ENCODE data around the gene CNN3.

GRCh38 chr1:94858276-94858675, 68.6 kb downstream of the CNN3 start:
- TF ChIP-seq, protein P1, sequence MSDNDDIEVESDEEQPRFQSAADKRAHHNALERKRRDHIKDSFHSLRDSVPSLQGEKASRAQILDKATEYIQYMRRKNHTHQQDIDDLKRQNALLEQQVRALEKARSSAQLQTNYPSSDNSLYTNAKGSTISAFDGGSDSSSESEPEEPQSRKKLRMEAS (IDR thresholded peaks at IDR 0.05; ENCODE audit: insufficient read depth, insufficient read length): no peak
- TF ChIP-seq, protein P2, sequence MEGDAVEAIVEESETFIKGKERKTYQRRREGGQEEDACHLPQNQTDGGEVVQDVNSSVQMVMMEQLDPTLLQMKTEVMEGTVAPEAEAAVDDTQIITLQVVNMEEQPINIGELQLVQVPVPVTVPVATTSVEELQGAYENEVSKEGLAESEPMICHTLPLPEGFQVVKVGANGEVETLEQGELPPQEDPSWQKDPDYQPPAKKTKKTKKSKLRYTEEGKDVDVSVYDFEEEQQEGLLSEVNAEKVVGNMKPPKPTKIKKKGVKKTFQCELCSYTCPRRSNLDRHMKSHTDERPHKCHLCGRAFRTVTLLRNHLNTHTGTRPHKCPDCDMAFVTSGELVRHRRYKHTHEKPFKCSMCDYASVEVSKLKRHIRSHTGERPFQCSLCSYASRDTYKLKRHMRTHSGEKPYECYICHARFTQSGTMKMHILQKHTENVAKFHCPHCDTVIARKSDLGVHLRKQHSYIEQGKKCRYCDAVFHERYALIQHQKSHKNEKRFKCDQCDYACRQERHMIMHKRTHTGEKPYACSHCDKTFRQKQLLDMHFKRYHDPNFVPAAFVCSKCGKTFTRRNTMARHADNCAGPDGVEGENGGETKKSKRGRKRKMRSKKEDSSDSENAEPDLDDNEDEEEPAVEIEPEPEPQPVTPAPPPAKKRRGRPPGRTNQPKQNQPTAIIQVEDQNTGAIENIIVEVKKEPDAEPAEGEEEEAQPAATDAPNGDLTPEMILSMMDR (IDR thresholded peaks at IDR 0.05; ENCODE audit: extremely low read depth in 1 of 2, insufficient read depth in 1 of 2, low read depth in 1 of 2, low read length in 2 of 2): no peak
- TF ChIP-seq POLR2AphosphoS5 (IDR thresholded peaks at IDR 0.05; ENCODE audit: insufficient read depth, low read depth, low read length) (no peak), JUN (IDR thresholded peaks at IDR 0.05; ENCODE audit: borderline replicate concordance, insufficient read depth, insufficient read length, low read depth) (no peak), POLR2A (IDR thresholded peaks at IDR 0.05; ENCODE audit: low read depth, low read length) (no peak), EZH2 (IDR thresholded peaks at IDR 0.05; ENCODE audit: borderline replicate concordance, low read depth, low read length, severe bottlenecking) (no peak), MYC (IDR thresholded peaks at IDR 0.05; ENCODE audit: low read depth, low read length) (no peak), GATA2 (IDR thresholded peaks at IDR 0.05; ENCODE audit: insufficient read depth, insufficient read length, low read depth, low read length) (no peak), FOS (IDR thresholded peaks at IDR 0.05; ENCODE audit: borderline replicate concordance, insufficient read depth, low read length) (no peak)

All from endothelial cell of umbilical vein (primary cell).